ENCODE measurements around the gene GALNT16. TPM values are rescaled to one million over a fixed set of nuclear protein-coding genes. Genes with fewer than 3 reads are reported as not detected.

The GALNT16 gene
- total and polyA plus RNA-seq, 4 donors: 6.5 to 16.1 (median 8.9) TPM

GRCh38 chr14:69291891-69292561 is 32.1 kb downstream of the GALNT16 start:
- 87 to 91% methylated on average over 5 of the region's 5 CpGs for WGBS, 2 donors
- no peaks in the 10 kb centered on the region for H3K36me3 ChIP-seq (ENCODE audit: control insufficient read depth in 1 of 2, insufficient read depth in 2 of 2, low read length in 1 of 2)
- H3K27me3 ChIP-seq (ENCODE audit: control insufficient read depth in 1 of 2, insufficient read depth in 2 of 2, low read length in 1 of 2): no peaks in the 10 kb centered on the region
- intact Hi-C loops (cut with DNase I): no loop called here
- no peaks in the 10 kb centered on the region for H3K9me3 ChIP-seq (ENCODE audit: control insufficient read depth, low read length)
- no peak overlapping the region for H3K4me3 ChIP-seq (ENCODE audit: low read length in 2 of 2)
- no peak overlapping the region for H3K27ac ChIP-seq (ENCODE audit: low read depth in 1 of 2, low read length in 2 of 2)
- ATAC-seq (ENCODE audit: low FRiP score) (no peak), DNase-seq (no peak)
- H3K4me1 ChIP-seq (ENCODE audit: control insufficient read depth in 1 of 2, insufficient read depth in 2 of 2, low read length in 2 of 2): no peaks in the 10 kb centered on the region

- no peak for ATAC-seq (ENCODE audit: low FRiP score)
Measured at GRCh38 chr14:69298131-69299071, 38.4 kb downstream of the GALNT16 start.

GRCh38 chr14:69299286-69300035 is 39.5 kb downstream of the GALNT16 start:
- DNase-seq (peak in 1 of 2 donors; percentile 47), ATAC-seq (ENCODE audit: low FRiP score) (no peak)
- no peaks in the 10 kb centered on the region for H3K4me1 ChIP-seq (ENCODE audit: control insufficient read depth in 1 of 2, insufficient read depth in 2 of 2, low read length in 2 of 2)
- H3K27me3 ChIP-seq (ENCODE audit: control insufficient read depth in 1 of 2, insufficient read depth in 2 of 2, low read length in 1 of 2): no peaks in the 10 kb centered on the region
- no peak overlapping the region for H3K27ac ChIP-seq (ENCODE audit: low read depth in 1 of 2, low read length in 2 of 2)
- H3K9me3 ChIP-seq (ENCODE audit: control insufficient read depth, low read length): no peaks in the 10 kb centered on the region
- H3K4me3 ChIP-seq (ENCODE audit: low read length in 2 of 2): no peak overlapping the region
- WGBS, 2 donors: 90 to 91% methylated on average over 11 of the region's 11 CpGs
- intact Hi-C loops (cut with DNase I): no loop called here
- H3K36me3 ChIP-seq (ENCODE audit: control insufficient read depth in 1 of 2, insufficient read depth in 2 of 2, low read length in 1 of 2): no peaks in the 10 kb centered on the region

More at GRCh38 chr14:69298131-69299071, 38.4 kb downstream of the GALNT16 start:
- Histone ChIP-seq H3K27ac (ENCODE audit: low read depth in 1 of 2, low read length in 2 of 2) (no peak overlapping the region), H3K9me3 (ENCODE audit: control insufficient read depth, low read length) (no peaks in the 10 kb centered on the region), H3K36me3 (ENCODE audit: control insufficient read depth in 1 of 2, insufficient read depth in 2 of 2, low read length in 1 of 2) (no peaks in the 10 kb centered on the region), H3K4me3 (ENCODE audit: low read length in 2 of 2) (no peak overlapping the region), H3K4me1 (ENCODE audit: control insufficient read depth in 1 of 2, insufficient read depth in 2 of 2, low read length in 2 of 2) (no peaks in the 10 kb centered on the region), H3K27me3 (ENCODE audit: control insufficient read depth in 1 of 2, insufficient read depth in 2 of 2, low read length in 1 of 2) (no peaks in the 10 kb centered on the region)
- WGBS, 2 donors: 83 to 84% methylated on average over 10 of the region's 10 CpGs
- DNase-seq: peak in 1 of 2 donors; percentile 26
- intact Hi-C loops (cut with DNase I): no loop called here

- H3K36me3 ChIP-seq (ENCODE audit: control insufficient read depth in 1 of 2, insufficient read depth in 2 of 2, low read length in 1 of 2): no peaks in the 10 kb centered on the region
- ATAC-seq (ENCODE audit: low FRiP score) (peak; percentile 52), DNase-seq (peak in 1 of 2 donors; percentile 47)
- intact Hi-C loops (cut with DNase I): no loop called here
- no peaks in the 10 kb centered on the region for H3K27me3 ChIP-seq (ENCODE audit: control insufficient read depth in 1 of 2, insufficient read depth in 2 of 2, low read length in 1 of 2)
- WGBS, 2 donors: 11 to 21% methylated on average over 4 of the region's 4 CpGs
- H3K4me3 ChIP-seq (ENCODE audit: low read length in 2 of 2): no peak overlapping the region
- no peaks in the 10 kb centered on the region for H3K4me1 ChIP-seq (ENCODE audit: control insufficient read depth in 1 of 2, insufficient read depth in 2 of 2, low read length in 2 of 2)
- H3K9me3 ChIP-seq (ENCODE audit: control insufficient read depth, low read length): no peaks in the 10 kb centered on the region
- no peak overlapping the region for H3K27ac ChIP-seq (ENCODE audit: low read depth in 1 of 2, low read length in 2 of 2)
Measured at GRCh38 chr14:69300601-69301221, 40.8 kb downstream of the GALNT16 start.

GRCh38 chr14:69303086-69303485 is 43.1 kb downstream of the GALNT16 start:
- Histone ChIP-seq H3K9me3 (ENCODE audit: control insufficient read depth, low read length) (no peaks in the 10 kb centered on the region), H3K27ac (ENCODE audit: low read depth in 1 of 2, low read length in 2 of 2) (no peak overlapping the region), H3K27me3 (ENCODE audit: control insufficient read depth in 1 of 2, insufficient read depth in 2 of 2, low read length in 1 of 2) (no peaks in the 10 kb centered on the region), H3K36me3 (ENCODE audit: control insufficient read depth in 1 of 2, insufficient read depth in 2 of 2, low read length in 1 of 2) (no peaks in the 10 kb centered on the region), H3K4me1 (ENCODE audit: control insufficient read depth in 1 of 2, insufficient read depth in 2 of 2, low read length in 2 of 2) (no peaks in the 10 kb centered on the region), H3K4me3 (ENCODE audit: low read length in 2 of 2) (no peak overlapping the region)
- DNase-seq (peak in 1 of 2 donors; percentile 17), ATAC-seq (ENCODE audit: low FRiP score) (no peak)
- intact Hi-C loops (cut with DNase I): no loop called here
- 94% methylated on average over 2 of the region's 2 CpGs for WGBS, 2 donors

GRCh38 chr14:69312608-69313007 is 52.6 kb downstream of the GALNT16 start:
- Histone ChIP-seq H3K27me3 (ENCODE audit: control insufficient read depth in 1 of 2, insufficient read depth in 2 of 2, low read length in 1 of 2) (no peaks in the 10 kb centered on the region), H3K4me3 (ENCODE audit: low read length in 2 of 2) (no peak overlapping the region), H3K27ac (ENCODE audit: low read depth in 1 of 2, low read length in 2 of 2) (no peak overlapping the region), H3K9me3 (ENCODE audit: control insufficient read depth, low read length) (no peaks in the 10 kb centered on the region), H3K36me3 (ENCODE audit: control insufficient read depth in 1 of 2, insufficient read depth in 2 of 2, low read length in 1 of 2) (no peaks in the 10 kb centered on the region), H3K4me1 (ENCODE audit: control insufficient read depth in 1 of 2, insufficient read depth in 2 of 2, low read length in 2 of 2) (no peaks in the 10 kb centered on the region)
- intact Hi-C loops (cut with DNase I): no loop called here
- DNase-seq (peak in 1 of 2 donors; percentile 37), ATAC-seq (ENCODE audit: low FRiP score) (no peak)
- WGBS, 2 donors: 48 to 51% methylated on average over 5 of the region's 5 CpGs

GRCh38 chr14:69313176-69313575 is 53.2 kb downstream of the GALNT16 start:
- Histone ChIP-seq H3K9me3 (ENCODE audit: control insufficient read depth, low read length) (no peaks in the 10 kb centered on the region), H3K4me3 (ENCODE audit: low read length in 2 of 2) (no peak overlapping the region), H3K36me3 (ENCODE audit: control insufficient read depth in 1 of 2, insufficient read depth in 2 of 2, low read length in 1 of 2) (no peaks in the 10 kb centered on the region), H3K27me3 (ENCODE audit: control insufficient read depth in 1 of 2, insufficient read depth in 2 of 2, low read length in 1 of 2) (no peaks in the 10 kb centered on the region), H3K27ac (ENCODE audit: low read depth in 1 of 2, low read length in 2 of 2) (no peak overlapping the region), H3K4me1 (ENCODE audit: control insufficient read depth in 1 of 2, insufficient read depth in 2 of 2, low read length in 2 of 2) (no peaks in the 10 kb centered on the region)
- intact Hi-C loops (cut with DNase I): no loop called here
- ATAC-seq (ENCODE audit: low FRiP score): no peak
- WGBS, 2 donors: 93 to 96% methylated on average over 6 of the region's 6 CpGs
- peak in 1 of 2 donors; percentile 40 for DNase-seq

- H3K36me3 ChIP-seq (ENCODE audit: control insufficient read depth in 1 of 2, insufficient read depth in 2 of 2, low read length in 1 of 2): no peaks in the 10 kb centered on the region
- DNase-seq: peak in 1 of 2 donors; percentile 57
- intact Hi-C loops (cut with DNase I): no loop called here
- WGBS, 2 donors: 88 to 92% methylated on average over 1 of the region's 1 CpG
- H3K27ac ChIP-seq (ENCODE audit: low read depth in 1 of 2, low read length in 2 of 2): no peak overlapping the region
- H3K27me3 ChIP-seq (ENCODE audit: control insufficient read depth in 1 of 2, insufficient read depth in 2 of 2, low read length in 1 of 2): no peaks in the 10 kb centered on the region
- no peak for ATAC-seq (ENCODE audit: low FRiP score)
- H3K4me3 ChIP-seq (ENCODE audit: low read length in 2 of 2): no peak overlapping the region
- H3K9me3 ChIP-seq (ENCODE audit: control insufficient read depth, low read length): no peaks in the 10 kb centered on the region
- H3K4me1 ChIP-seq (ENCODE audit: control insufficient read depth in 1 of 2, insufficient read depth in 2 of 2, low read length in 2 of 2): no peaks in the 10 kb centered on the region
Measured at GRCh38 chr14:69314327-69314726, 54.4 kb downstream of the GALNT16 start.
